ENCODE measurements around the gene INTS3.
"Not testable (repeated sequence)": the region's sequence is repeated elsewhere in the genome, so short reads cannot be mapped to it uniquely, and the experiment has no call there.

Gene INTS3

DNA sequence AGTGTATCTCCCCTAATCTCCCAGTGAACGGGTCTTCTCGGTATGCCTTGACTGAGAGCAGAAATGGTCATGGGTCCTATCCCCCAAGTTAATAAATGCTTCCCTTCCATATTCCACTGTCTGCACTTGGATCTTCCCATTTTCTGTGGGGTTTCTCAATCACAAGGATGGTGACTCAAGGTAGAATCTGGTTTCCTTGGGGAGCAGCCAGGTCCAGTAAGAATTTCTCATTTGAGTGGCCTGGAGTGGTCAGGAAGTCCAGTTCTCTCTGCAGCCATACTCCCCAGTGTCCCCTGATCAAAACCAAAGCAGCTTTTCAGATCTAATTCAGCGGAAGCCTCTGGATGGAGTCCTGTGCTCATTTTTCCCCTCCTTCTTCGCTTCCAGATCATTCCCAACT, 32.6 kb downstream of the INTS3 start:
- DNase-seq = no peak

DNA sequence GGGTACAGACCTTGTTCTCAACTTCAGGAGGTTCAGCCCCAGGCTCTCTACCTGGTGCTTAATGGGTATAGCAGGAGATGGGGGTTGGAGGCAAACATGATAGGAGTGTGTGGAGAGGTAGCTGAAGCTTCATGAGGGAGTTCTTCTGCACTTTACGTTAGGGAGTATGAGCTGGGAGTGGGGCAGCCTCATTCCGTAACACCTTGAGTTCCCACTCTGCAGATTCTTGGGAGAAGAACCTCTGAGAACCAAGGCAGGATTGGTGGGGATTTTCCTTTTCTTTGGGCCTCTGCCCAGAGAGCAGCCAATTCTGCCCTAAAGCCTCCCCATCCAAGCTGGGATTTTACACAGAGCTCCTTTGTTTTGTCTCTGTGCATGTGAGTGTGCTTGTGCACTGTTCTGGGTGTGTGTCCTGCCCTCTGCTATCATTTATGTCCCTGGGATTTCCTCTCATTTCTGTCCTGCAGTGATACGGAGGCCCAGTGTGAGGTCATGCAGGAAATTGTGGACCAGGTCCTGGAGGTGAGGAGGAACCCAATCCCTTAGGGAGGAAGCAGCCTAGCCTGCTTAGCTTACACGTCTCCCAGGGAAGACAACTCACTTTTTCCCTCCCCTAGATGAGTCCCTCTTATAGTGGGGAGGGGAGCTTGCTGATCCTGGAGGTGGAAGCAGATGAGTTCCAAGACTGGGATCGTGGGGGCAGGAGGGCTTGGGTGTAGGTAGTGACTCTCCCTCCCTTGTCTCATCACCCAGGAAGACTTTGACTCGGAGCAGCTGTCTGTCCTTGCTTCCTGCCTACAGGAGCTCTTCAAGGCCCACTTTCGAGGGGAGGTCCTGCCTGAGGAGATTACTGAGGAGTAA, 35.7 kb downstream of the INTS3 start:
- no peak for DNase-seq

DNA sequence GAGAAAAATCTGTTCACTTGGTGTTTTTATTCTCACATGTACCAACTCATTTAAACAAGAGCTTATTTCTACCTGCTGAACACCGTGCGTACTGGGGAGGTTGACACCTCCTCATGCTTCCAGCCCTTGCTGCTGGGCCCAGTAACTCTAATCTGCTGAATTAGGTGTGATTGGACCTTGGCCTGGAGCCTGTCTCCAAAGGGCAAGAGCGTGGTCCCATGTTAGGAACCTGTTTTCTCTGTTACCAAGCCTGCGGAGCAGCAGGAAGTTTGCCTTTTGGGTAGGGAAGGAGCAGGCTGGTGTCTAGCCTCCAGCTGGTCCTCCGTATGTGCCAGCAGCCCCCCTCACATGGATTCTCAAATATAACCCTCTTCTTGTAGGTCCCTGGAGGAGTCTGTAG, 36.5 kb downstream of the INTS3 start:
- no peak for DNase-seq

DNA sequence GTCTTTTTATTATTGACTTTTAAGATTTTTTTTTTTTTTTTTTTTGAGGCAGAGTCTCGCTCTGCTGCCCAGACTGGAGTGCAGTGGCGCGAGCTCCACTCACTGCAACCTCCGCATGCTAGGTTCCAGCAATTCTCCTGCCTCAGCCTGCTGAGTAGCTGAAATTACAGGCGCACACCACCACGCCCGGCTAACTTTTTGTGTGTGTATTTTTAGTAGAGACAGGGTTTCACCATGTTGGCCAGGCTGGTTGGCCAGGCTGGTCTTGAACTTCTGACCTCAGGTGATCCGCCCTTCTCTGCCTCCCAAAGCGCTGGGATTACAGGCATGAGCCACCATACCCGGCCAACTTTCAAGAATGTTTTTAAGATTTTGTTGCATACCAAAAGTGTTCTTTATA, 38.8 kb downstream of the INTS3 start:
- not testable (repeated sequence) for DNase-seq

DNA sequence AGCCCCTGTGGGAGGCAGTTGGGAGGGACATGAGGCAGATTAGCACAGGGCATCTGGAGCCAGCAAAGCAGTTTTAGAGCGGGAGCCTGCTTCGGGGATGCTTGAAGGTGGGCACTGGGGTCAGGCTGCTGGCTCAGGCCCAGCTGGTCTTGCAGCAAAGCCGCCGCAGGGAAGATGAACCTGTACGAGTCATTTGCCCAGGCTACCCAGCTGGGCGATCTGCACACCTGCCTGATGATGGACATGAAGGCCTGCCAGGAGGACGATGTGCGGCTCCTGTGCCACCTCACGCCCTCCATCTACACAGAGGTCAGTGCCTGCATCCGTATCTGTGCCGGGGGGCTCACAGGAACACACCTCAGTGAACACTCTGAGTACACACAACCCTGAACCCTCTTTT, 39.7 kb downstream of the INTS3 start:
- DNase-seq = no peak

DNA sequence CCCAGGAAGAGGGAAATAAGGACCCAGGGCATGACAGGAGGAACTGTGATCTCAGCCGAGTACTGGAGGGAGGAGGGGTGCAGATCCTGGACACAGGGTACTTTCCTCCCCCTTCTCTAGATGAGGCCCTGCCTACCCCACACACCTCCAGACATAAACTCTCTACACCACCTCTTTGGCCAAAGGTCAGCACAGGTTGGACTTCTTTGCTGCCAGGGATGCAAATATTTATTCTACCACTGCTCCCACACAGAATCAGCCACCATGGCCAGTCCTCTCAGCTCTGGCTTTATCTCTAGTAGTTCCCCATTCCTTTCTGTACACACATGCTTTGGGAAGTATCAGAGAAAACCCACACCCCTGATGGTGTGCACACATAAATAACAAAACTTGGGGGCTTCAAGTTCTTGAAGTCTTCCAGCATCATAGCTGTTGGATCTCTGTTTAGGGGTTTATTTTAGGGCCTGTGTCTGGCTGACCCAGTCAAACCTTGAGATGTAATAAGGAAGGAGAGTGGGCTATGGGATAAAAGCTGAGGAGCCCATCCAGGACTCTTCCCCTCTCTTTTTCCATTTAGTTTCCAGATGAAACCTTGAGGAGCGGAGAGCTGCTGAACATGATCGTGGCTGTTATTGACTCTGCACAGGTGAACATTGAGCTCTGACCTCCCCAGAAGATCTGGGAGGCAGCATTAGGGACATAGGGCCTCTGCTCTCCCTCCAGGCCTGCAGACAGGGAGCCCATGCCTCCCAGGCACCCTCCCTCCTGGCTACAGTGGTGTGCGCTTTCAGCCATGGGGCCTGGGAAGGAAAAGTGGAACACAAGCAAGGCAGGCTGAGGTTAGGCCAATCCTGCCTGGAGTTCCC, 40.7 kb downstream of the INTS3 start:
- DNase-seq = no peak

DNA sequence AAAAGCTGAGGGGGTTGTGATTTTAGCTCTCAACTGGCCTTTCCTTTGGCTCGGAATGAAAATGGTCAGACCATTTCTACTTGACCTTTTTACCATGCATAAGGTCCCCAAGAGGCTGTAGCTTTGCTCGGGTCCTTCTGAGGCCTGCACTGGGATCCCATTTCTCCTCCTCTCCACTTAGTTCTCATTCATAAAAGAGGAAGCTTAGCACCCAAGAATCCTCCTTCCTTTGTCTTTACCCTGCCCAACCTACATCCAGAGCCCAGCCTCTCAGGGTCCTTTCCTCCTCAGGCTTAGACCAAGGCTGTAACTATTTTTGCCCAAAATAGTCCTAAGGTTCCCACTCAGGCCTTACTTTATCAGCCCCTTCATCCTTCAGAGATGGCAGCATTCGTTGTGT, 41.4 kb downstream of the INTS3 start:
- DNase-seq = no peak

DNA sequence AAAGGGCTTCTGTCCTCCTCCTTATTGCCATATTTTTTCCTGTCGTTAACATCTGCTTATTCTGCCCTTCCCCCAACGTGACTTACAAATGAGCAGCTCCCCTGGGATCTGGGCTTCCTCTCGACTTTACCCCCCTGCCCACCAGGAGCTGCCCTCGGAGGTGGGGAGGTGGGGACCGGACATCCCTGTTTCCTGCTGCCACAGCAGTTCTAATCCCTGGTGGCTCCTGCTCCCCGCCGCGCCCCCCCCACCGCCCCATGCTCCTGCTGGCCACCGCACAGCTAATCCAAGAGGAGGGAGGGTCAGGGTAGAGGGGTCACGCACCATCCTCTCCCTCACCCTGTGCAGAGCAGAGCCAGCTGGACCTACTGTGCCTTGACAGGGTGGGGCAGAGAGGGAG, 42.9 kb downstream of the INTS3 start:
- DNase-seq = no peak

DNA sequence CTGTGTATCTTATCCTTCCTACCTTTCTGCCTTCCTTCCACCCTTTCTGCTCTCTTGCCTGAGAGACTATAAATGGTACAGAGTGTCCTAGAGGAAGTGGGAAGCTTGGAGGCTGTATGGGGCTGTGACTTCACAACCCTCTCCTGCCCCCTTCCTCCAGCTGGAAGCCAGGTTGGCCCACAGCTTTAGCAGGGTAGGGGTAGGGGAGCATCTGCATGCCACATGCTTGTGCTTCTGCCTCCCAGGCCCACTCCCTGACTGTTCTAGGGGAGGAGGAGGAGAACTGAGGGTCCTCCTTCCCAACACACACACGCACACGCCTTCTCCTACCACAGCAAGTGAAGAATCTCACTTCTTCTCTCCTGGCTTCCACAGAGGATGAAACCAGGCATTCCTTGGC, 43.4 kb downstream of the INTS3 start:
- DNase-seq = no peak

DNA sequence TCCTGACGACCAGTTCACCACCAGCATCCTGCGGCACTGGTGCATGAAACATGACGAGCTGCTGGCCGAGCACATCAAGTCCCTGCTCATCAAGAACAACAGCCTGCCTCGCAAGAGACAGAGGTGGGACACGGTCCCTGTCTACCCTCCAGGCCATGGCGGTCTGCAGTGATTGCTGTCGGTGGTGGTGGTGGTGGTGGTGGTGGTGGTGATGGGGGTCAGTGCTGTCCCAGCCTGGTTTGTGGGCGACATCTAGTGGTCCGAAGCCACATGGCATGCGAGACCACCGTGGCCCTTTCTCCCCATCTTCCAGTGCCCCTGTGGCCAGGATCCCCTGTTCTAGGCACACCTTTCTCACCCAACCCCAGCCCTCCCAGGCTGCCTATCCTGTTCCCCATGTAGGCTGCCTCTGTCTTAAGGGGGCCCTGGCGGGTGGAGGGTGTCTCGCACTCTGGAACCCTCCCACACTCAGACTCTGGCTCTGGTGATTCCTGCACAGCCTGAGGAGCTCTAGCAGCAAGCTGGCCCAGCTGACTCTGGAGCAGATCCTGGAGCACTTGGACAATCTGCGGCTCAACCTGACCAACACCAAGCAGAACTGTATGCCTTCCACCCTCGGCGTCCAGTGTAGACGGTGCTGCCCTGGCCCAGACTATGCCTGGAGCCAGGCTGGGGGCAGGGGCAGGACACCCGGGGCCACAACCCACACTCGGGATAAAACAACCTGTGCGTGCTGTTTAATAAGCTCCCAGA, 44.2 kb downstream of the INTS3 start:
- no peak for DNase-seq

DNA sequence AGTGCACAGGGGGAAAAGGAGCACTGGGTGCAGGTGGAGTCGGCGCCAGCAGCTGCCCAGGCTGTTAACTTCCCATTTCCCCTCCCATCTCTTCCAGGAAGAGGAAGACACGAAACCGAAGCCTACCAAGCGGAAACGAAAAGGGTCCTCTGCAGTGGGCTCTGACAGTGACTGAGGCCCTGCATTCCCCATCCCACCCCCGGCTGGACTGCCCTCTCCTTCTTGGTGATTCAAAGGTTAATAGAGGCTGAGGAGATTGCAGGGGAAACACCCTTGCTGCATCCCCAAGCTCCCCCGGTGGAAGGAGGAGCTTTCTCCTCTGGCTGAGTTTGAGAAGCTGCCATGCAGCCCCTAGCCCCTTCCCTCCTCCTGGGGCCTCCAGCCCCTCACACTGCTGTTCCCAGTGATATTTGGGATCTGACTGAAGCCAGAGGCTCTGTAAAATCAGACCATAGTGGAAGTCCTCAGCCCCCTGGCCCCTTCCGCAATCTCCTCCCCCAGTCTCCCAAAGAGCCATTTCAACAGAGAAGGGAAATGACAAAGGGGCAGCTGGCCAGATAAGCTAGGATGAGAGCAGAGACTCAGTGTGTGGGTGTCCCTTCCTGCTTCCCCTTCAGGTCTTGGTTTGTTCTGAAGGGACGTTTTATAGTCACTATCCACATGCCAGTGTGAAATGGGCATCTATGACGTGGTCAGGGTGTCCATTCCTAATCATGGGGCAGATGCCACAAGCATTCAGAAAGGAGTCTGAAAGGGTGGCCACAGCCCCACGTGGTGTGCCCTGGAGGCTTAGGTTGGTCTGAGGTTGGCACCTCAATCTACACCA, 45.5 kb downstream of the INTS3 start:
- no peak for DNase-seq

DNA sequence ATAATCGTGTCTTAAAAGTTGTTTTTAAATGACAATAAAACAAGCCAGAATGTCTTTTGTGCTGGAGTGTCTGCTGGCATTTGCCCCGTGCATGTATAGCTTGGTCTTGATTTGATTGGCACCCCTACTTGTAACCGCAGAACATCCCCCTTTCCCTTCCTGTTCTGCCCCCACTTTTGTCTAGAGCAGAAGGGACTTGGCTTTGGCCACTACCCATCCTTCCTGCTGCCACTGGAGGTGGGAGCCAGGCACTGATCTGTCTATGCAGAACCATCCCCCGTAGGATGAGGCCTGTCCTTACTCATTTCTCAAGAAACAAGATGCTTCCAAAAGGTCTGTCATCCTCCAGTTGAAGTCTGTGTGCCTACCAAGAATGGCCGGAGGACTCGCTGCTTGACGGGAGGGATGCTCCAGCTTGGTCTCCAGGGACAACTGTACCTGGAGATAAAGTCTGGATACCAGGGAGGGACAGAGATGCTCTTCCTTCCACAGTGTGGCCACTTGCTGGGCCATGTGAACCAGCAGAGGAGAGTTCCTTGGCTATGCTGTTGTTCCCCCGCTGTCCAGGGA, 46.3 kb downstream of the INTS3 start:
- no peak for DNase-seq

DNA sequence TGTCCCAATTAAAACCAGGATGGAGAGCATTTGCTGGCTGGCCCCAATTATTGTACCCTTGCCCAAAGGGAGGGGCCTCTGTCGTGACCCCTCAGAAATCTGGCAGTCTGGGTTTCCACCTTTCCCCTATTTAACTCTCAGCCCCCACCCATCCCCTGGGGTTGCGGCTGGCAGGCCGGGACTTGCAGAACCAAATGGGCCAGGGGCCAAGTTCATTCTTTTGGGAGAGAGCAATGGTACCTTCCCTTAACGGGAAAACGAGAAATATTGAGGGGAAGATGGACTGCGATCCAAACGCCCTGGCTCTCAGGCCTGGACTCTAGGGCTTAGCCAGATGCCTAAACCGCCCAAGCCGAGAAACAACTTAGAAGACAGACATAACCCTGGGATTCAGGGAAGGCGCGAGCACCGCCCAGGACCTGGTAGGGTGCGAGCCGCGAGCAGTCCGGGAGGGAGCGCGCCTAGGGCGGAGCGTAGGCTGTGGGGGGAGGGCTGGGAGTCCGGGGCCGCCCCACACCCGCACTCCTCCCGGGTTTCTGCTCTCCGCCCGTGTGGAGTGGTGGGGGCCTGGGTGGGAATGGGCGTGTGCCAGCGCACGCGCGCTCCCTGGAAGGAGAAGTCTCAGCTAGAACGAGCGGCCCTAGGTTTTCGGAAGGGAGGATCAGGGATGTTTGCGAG, 47.1 kb downstream of the INTS3 start, which contains the start of gene SLC27A3:
TSS of gene SLC27A3 (plus strand) at position 628 of the 678 bp plus-strand sequence. CDS start 91 bp downstream, outside the sequence.
- DNase-seq = peak in 2 of 6 experiments; percentile 9 to 36

DNA sequence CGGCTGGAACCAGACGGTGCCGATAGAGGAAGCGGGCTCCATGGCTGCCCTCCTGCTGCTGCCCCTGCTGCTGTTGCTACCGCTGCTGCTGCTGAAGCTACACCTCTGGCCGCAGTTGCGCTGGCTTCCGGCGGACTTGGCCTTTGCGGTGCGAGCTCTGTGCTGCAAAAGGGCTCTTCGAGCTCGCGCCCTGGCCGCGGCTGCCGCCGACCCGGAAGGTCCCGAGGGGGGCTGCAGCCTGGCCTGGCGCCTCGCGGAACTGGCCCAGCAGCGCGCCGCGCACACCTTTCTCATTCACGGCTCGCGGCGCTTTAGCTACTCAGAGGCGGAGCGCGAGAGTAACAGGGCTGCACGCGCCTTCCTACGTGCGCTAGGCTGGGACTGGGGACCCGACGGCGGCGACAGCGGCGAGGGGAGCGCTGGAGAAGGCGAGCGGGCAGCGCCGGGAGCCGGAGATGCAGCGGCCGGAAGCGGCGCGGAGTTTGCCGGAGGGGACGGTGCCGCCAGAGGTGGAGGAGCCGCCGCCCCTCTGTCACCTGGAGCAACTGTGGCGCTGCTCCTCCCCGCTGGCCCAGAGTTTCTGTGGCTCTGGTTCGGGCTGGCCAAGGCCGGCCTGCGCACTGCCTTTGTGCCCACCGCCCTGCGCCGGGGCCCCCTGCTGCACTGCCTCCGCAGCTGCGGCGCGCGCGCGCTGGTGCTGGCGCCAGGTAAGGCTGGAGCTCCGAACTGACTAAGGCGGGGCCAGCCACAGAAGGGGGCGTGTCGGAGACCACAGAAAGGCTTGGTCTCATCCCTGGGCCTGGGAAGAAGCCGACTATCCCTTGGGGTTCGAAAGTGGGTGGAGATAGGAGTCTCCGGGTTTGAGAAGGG, 47.8 kb downstream of the INTS3 start:
- DNase-seq = peak; percentile 43 to 71 (median 56)

DNA sequence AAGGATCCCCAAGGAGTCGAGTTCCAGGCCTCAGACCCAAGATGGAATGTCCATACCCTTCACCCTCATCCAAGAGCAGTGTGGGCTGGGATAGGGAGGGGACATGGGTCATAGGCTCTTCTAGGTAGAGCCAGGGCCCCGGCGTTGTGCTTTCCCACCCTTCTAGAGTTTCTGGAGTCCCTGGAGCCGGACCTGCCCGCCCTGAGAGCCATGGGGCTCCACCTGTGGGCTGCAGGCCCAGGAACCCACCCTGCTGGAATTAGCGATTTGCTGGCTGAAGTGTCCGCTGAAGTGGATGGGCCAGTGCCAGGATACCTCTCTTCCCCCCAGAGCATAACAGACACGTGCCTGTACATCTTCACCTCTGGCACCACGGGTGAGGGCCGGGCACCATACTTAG, 48.5 kb downstream of the INTS3 start:
- DNase-seq = no peak

DNA sequence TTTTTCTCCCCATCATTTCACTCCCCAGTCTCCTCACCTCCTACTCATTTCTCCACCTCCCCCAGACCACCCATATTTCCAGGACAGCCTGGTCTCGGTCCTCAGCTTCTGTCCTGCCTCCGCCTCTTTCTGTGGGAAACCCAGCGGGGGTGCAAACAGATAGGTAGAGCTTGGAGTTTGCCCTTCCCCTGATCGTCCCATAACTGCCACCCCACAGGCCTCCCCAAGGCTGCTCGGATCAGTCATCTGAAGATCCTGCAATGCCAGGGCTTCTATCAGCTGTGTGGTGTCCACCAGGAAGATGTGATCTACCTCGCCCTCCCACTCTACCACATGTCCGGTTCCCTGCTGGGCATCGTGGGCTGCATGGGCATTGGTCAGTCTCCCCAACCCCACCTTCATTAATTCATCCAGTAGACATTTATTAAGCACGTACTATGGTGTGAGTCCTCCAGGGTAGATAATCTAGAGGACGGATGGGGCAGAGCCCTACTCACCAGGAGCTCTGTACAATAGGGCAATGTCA, 49.1 kb downstream of the INTS3 start:
- no peak for DNase-seq

DNA sequence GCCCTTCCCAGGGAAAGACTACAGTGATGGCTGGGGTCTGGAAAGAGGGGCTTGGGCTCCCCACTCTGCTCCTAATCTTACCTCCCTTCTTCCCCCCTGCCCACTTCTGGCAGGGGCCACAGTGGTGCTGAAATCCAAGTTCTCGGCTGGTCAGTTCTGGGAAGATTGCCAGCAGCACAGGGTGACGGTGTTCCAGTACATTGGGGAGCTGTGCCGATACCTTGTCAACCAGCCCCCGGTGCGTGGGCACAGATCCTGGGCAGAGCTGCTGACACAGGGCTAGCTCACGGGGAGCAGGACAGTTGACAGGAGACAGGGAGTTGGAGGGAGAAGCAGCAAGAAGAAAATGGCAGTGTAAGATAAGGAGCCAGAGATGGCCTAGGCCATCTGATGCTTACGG, 49.8 kb downstream of the INTS3 start:
- no peak for DNase-seq

DNA sequence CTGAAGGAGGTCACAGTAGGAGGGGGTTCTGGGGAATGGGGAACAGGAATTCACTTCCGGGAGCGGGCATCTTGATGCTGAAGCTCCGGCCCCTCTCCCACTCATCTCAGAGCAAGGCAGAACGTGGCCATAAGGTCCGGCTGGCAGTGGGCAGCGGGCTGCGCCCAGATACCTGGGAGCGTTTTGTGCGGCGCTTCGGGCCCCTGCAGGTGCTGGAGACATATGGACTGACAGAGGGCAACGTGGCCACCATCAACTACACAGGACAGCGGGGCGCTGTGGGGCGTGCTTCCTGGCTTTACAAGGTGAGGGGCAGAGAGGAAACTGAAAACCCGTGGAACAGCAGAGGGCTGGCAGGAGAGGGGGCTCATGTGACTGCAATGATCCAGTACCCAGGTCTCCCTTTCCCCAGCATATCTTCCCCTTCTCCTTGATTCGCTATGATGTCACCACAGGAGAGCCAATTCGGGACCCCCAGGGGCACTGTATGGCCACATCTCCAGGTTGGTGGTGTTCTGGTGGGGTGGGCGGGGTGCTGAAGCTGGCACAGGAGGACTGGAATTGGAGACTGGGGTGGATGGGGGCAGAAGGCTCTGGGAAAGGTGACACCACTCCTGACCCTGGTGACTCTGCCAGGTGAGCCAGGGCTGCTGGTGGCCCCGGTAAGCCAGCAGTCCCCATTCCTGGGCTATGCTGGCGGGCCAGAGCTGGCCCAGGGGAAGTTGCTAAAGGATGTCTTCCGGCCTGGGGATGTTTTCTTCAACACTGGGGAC, 50.4 kb downstream of the INTS3 start:
- no peak for DNase-seq
